HG03039 (cell line): ENCODE measurements around the gene AGPAT3.

Experiments used
- ATAC-seq: cut with Tn5 transposase; IDR thresholded peaks from one replicate; pipeline ENCODE4 v1.9.1; 2021; ENCODE audit warnings: mild to moderate bottlenecking, moderate library complexity; ENCODE audit not compliant: unreplicated experiment

The AGPAT3 gene

GRCh38 chr21:43971992-43972255 is 106.9 kb downstream of the AGPAT3 start:
- no peak for ATAC-seq

- ATAC-seq, result no peak
These were observed 108.0 kb downstream of the AGPAT3 start for GRCh38 chr21:43972850-43973633.

GRCh38 chr21:43973634-43973955 is 108.6 kb downstream of the AGPAT3 start:
- ATAC-seq, result no peak

- ATAC-seq, result no peak
These were observed 109.9 kb downstream of the AGPAT3 start for GRCh38 chr21:43974791-43975468.

GRCh38 chr21:43975469-43976098 is 110.6 kb downstream of the AGPAT3 start:
- no peak for ATAC-seq

- ATAC-seq, result no peak
These were observed 111.6 kb downstream of the AGPAT3 start for GRCh38 chr21:43976661-43977060.

- no peak for ATAC-seq
These were observed 113.0 kb downstream of the AGPAT3 start for GRCh38 chr21:43978060-43978459.

GRCh38 chr21:43979654-43980053 is 114.6 kb downstream of the AGPAT3 start:
- no peak for ATAC-seq

- no peak for ATAC-seq
These were observed 116.3 kb downstream of the AGPAT3 start for GRCh38 chr21:43981151-43981870.

GRCh38 chr21:43981871-43982210 is 116.8 kb downstream of the AGPAT3 start:
- ATAC-seq, result no peak

GRCh38 chr21:43982489-43983078 is 117.6 kb downstream of the AGPAT3 start:
- ATAC-seq, result no peak

- no peak for ATAC-seq
These were observed 118.4 kb downstream of the AGPAT3 start for GRCh38 chr21:43983390-43983789.

- no peak for ATAC-seq
These were observed 118.9 kb downstream of the AGPAT3 start for GRCh38 chr21:43983860-43984420.

- ATAC-seq, result no peak
These were observed 120.1 kb downstream of the AGPAT3 start for GRCh38 chr21:43984905-43985689.

GRCh38 chr21:43985690-43986251 is 120.7 kb downstream of the AGPAT3 start:
- no peak for ATAC-seq

- ATAC-seq, result no peak
These were observed 121.8 kb downstream of the AGPAT3 start for GRCh38 chr21:43986544-43987451.

GRCh38 chr21:43987509-43987908 is 122.5 kb downstream of the AGPAT3 start:
- ATAC-seq, result no peak

GRCh38 chr21:43988016-43988415 is 123.0 kb downstream of the AGPAT3 start:
- no peak for ATAC-seq
